Measurements from ENCODE around the gene FBXW12. TPM values are rescaled to one million over a fixed set of nuclear protein-coding genes. Genes with fewer than 3 reads are reported as not detected.
A peak's percentile ranks its signal among the peaks of the same experiment; 100 is the strongest.
"Not testable (repeated sequence)": the region's sequence is repeated elsewhere in the genome, so short reads cannot be mapped to it uniquely, and the experiment has no call there.

FBXW12 gene
- polyA plus RNA-seq, 1 donor = 0.73 TPM

DNA sequence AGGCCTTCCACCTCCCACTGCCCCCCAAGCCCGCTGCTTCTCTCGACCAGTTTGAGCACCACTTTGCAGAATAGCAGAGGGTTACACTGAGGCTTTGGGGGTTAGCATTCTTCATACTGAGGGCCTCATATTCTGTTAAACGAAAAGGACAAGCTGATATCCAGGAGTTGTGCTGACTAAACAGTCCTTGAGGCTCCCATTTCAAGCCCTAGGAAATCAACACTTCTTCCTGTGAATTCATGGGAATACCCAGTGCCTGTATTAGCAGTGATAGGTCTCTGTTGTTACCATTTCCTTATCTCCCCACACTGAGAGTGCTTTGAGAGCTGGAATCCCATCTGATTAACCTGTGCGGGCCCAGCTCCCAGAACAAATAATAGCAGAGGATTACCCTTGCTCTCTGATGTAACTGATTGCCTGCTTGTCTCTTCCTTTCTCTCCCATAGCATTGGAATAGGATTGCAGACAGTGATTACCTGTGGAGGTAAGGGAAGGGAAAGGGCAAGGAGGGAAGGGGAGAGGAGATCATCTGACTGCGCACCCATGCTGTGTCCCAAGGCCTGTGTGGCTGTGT, 930 bp downstream of the FBXW12 start:
- DNase-seq = no peak

DNA sequence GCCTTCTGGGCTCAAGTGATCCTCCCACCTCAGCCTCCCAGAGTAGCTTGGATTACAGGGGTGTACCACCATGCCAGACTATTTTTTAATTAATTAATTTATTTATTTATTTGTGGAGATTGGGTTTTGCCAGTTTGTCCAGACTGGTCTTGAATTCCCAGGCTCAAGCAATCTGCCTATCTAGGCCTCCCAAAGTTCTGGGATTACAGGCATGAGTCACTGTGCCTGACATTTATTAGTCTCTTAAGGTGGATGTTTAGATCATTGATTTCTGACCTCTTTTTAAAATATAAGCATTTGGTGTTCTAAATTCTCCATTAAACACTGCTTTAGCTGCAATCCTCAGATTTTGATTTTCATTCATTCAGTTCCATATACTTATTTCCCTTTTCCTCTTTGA, 15.6 kb downstream of the FBXW12 start:
- DNase-seq = no peak

DNA sequence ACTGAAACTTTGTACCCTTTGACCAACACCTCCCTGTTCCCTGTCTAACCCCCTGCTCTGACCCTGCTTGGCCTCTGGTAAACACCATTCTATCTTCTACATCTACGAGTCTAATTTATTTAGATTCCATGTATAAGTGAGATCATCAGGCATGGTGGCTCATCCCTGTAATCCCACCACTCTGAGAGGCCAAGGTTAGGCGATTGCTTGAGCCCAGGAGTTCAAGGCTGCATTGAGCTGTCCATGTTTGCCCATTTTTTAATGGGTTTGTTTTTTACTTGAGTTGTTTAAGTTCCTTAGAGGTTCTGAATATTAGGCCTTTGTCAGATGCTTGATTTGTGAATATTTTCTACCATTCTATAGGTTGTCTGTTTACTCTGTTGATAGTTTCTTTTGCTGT, 16.9 kb downstream of the FBXW12 start:
- no peak for DNase-seq

DNA sequence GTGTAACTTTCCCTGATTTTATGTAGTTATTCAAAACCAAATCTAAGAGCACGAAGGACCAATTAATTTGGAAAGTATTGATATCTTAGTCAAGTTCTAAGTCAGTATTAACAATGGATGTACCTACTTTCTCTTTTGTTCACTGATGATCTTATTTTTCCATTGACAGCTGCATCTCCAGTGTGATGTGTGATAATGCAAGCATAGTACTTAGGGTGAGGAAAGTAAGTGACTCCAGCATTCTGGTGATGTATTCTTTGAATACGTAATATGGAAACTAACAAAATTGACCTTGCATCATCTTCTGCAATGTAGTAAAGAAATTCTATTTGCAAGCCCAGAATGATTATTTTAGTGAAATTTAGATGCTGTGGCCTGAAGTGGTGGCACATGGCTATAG, 22.4 kb downstream of the FBXW12 start:
- no peak for DNase-seq

DNA sequence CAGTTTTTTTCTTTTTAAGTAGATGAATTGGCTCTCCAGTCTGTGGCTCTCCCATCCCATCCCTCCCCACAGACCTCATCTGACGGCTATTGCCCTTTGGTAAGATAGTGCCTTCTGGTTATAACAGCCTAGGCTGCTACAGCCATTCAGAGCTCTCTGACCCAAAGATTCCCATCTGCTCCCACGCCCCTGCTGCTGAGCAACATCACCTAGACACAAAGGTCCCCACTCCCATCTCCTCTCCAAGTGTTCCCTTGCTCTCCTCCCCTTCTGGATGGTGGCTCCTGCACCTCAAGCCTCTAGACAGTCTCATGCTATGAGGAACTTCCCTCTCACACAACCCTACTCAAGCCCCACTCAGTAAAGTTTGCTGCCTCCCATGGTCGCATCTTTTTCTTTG, 23.7 kb downstream of the FBXW12 start:
- DNase-seq = no peak

DNA sequence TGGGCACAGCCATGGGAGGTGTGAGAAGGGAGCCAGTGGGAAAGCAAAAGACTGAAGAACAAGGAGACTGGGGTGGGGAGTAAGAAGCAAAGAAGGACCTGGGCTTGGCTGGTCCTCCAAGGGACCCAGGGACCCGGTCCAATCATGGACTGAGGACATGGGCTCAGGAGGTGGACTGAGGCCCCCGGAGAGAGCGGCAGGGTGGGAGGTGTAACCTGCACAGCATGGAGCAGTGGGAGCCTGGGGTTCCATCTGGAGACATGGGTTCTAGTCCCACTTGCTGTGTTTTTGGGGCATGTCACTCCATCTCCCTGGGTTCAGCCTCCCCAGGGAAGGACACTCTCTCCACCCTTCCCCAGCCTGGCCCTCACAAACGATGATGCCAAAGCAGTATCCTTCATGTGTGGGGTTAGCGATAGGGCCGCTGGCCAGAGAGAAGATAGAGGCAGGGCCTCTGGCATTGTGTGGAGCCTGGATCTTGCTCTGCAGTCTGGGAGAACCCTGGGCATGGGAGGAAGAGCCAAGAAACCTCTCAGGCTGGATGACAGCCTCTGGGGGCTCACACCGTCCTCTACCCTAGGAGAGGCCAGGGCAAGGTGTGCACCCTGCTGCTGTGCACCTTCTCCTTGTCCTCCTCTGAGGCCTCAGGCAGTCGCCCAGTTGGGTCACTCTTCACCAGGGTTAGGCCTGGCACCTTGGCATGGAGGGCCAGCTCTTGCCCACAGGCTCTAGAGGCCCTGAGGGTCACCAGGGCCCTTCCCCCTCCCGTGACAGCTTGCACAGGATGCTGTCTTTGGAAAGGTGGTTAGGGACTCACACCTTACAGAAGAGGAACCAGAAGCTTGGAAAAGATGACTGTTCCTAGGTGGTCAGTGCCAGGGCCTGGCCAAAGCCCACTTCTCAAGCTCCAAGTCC, 26.0 kb downstream of the FBXW12 start:
- DNase-seq = no peak

DNA sequence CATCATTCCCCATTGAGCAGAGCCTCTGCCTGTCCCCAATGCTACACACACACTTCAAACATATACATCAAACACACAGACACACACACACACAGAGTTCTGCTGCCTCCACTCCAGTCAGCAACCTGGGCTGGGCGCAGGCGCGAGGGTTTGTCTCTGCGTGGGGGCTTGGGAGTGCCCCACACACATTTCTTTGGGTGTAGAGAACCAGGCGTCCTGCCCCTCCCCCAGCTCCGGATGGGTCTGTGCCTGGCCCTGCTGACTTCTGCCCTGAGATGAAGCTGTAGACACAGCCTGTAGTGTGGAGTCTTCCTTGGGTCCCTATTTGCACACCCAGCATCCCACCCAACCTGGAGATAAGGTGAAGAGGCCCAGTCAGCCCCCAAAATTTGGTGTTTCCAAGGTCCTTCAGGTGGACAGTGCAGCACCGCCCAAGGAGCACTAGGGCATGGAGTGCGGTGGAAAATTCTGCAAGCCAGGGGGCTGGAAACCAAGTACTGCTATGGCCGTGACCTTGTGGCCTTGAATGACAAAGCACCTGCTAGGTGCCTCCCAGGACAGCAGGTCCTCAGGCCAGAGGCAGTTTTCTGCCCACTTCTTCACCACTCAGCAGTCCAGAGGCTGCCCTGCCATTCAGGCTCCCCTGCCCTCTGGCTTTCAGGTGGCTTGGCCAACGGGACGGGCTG, 26.8 kb downstream of the FBXW12 start:
- DNase-seq = no peak

DNA sequence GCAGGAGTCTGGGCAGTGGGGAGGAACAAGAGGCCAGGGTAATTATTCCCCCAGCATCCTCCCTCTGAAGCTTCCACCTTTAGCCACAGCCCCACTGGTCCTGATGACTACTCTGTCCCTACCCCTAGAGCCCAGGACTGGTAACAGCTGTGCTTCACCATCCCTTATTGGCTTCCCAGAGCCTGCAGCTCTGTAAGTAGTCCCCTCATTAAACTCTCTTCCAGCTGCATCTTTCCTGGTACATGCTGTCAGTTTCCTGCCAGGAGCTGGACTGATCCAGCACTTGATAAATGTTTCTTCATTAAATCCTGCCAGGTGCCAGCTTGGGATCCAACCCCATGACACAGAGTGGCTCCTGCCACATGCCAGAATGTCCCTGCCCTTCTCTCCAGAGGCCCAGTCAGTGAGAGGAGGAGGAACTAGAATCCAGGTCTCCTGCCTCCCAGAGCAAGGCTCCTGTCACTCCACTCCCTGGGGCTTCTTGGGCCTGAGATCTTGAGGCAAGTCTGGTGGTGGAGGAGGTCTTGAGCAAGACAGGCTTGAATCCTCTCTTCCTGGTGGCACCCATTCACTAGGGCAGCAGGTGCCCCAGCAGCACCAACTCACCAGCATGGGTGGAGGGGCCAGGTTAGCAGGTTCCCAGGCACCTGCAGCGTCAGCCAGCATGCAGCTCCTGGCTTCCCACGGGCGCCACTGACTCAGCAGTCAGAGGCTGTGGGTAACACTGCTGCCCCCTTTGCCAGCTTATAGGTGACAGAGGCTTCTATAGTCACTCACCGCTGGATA, 27.6 kb downstream of the FBXW12 start:
- DNase-seq = no peak

DNA sequence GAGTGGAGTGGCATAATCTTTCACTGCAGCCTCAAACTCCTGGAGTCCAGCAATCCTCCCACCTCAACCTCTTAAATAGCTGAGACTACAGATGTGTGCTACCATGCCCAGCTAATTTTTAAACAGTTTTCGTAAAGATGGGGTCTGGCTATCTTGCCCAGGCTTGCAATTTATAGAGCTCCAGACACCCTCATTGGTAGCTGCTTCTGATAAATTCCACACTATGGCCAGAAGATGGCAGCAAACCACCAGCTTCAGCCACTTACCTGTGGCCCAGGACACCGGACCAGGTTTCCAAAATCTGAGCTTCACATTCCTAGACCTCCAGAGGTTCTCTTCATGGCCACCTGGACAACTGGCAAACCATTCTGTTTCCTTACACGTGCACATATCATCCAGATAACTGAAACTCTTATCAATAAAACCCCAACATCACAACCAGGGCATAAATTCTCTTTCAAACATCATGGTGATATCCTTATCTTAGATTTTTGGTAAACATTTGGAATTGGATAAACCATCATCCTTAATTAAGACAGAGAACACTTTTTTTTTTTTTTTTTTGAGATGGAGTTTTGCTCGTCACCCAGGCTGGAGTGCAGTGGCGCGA, 28.9 kb downstream of the FBXW12 start:
- peak; percentile 64 for DNase-seq

DNA sequence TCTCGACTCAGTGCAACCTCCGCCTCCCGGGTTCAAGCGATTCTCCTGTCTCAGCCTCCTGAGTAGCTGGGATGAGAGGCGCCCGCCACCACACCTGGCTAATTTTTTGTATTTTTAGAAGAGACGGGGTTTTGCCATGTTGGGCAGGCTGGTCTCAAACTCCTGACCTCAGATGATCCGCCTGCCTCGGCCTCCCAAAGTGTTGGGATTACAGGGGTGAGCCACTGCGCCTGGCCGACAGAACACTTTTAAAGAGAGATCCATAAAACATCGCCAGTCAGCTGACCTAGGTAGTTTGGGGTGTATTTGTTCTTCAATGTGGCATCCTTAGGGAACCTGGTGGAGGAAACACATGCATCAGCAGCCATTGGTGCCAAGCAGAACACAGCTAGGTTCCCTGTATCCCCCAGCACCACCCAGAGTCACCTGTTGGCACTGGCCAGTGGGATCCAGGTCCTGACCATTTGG, 29.4 kb downstream of the FBXW12 start:
- DNase-seq = not testable (repeated sequence)

DNA sequence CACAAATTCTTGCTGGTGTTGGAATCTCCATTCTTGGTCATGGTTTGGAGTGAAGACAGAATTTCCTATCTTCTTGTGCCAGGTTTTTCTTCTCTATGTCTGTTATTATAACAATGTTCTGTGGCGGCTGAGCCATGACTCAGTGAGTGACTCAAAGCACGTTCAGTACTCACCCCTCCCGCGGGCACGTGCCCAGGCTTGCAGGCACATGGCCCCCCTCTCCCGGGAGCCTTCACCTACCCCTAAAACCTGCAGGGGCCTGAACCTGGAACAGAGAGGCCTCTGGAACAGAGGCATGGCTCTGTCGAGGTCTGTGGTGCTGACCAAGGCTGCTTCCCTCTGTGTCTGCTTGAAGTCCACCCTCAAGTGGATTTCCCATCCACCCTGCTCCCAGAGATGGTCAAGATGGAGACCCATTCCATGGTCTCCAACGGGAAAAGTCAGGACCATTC, 30.3 kb downstream of the FBXW12 start:
- DNase-seq = no peak

DNA sequence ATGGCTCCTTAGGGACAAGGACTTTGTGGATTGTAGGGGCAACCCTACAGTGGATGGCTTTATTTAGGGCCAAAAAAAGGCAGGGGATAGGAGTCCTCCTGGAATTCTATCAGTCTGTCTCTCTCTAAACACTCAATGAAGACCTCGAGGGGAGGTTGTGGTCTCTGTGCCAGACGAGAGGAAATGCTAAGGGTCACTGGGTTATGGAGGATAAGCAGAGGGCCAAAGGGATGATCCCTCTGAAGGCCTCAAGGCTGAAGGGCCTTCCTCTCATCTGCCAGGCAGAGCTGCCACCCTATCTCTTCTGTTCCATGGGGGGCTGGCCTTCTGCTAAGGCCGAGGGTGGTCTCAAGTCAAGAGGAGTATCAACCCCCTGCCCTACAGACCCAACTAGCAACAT, 30.9 kb downstream of the FBXW12 start:
- no peak for DNase-seq

DNA sequence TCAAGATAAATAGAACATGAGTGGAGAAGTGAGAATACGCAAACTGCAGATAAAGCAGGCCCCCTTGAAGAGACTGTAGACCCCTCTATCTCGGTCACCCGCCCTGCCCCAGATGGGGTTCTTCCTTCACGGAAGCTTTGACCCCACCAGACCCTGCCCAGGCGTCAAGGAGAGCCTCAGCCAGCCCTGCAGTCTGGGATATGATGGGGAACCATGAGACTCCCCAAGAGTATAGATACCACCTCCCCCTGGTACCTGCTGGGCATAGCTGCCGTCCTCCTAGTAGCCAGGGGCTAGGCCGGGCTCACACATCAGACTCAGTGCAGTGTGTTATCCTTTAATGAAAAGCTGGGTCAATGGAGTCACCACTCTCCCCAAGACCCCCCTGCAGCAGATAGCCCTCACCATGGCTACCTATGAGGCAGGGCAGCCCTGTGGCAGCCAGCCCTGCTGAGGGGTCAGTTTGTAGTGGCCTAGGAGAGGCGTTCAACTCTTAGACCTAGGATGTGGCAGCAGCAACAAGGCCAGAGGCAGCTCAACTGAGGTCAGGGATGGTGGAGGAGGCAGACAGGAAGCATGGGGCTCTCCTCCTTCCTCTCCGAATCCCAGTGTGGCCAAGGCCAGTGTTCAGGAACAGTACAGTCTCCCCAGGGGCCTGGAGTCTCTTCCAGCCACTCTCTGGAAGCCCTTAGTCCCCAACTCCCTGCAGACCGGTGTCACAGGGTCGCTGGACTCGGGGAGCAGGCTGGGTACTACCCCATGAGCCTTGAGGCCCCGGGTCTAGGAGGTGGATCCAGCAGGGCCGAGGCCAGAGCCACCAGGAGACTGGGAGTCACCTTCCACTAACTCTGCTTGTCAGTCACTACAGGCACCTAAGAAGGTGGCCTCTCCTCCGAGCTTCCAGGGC, 31.8 kb downstream of the FBXW12 start:
- DNase-seq = no peak

DNA sequence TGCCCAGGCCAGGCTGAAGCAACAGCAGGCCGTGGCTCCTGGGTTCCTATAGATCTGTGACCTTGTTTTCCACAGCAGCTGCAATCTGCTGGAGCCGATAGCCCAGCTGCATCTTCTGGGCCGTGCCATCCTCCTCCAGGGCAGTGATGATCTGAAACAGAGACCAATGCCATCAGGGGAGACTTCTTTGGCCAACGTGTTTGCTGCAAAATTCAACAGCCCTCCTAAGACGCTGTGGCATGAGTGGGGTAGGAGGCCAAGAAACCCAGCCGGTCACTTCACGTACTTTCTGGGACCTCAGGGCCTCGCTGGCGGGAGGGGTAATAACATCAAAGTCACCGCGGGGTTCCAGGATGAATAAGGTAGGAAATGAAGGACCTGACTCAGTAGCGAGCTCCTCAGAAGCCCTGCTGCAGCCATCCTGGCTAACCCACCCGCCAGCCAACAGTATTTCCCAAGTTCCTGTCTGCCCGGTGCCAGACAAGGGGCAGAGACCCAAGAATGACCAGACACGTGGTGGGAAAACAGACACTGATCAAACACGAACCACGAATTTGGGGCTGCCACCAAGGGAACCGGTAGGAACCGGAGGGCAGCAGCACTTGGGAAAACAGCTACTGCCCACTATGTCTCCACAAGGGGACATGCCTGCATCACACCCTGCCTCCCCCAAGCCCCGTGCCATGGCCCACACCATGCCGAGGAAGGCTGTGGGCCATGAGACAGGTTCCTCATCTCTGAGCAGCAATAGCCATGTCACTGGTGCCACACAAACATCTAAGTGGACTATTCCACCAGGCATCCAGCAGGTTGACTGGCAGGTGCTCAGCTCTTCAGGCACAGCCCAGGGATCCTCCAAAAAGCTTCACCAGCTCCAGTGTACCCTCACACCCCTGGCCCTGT, 32.7 kb downstream of the FBXW12 start:
- no peak for DNase-seq

DNA sequence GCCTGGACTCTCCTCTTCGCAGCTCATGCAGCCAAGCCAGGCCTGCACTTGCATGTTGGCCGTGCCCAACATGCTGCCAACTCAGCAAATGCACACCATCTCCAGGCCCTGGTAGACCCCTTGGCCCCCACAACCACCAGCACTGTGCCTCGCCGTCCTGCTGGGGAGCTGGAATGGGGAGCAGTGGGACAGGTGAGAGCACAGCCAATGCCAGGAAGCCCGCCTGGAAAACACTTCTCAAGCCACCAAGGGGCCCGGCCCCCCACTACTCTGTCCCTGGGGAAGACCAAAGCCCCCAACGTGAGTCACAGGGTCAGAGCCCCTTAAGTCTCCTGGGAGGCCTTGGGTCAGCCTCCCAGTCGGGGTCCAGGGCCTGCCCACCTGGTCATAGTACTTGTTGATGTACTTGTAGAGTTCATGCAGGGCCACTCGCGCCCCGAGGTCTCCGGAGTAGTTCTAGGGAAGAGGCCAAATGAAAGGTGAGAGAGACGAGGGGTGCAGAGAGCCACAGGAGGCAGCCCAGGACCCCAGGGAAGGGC, 33.4 kb downstream of the FBXW12 start:
- no peak for DNase-seq

DNA sequence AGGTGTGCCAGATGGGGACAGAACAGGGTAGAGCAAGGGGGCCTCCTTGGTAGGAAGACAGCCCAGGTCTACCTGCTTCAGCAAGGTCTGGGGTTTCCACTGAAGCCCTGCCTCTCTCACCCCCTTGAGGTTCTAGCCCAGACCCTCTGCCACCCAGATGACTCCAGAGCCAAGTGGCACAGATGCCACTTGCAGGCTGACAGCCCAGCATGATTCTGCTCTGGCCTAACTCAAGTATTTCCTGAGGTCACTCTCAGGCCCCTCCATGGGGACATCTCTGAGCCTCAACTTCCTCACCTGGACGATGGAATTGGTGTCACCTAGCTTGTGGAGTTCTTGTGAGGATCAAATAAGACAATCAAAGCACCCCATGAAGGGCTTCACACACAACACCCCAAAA, 34.0 kb downstream of the FBXW12 start:
- DNase-seq = no peak

DNA sequence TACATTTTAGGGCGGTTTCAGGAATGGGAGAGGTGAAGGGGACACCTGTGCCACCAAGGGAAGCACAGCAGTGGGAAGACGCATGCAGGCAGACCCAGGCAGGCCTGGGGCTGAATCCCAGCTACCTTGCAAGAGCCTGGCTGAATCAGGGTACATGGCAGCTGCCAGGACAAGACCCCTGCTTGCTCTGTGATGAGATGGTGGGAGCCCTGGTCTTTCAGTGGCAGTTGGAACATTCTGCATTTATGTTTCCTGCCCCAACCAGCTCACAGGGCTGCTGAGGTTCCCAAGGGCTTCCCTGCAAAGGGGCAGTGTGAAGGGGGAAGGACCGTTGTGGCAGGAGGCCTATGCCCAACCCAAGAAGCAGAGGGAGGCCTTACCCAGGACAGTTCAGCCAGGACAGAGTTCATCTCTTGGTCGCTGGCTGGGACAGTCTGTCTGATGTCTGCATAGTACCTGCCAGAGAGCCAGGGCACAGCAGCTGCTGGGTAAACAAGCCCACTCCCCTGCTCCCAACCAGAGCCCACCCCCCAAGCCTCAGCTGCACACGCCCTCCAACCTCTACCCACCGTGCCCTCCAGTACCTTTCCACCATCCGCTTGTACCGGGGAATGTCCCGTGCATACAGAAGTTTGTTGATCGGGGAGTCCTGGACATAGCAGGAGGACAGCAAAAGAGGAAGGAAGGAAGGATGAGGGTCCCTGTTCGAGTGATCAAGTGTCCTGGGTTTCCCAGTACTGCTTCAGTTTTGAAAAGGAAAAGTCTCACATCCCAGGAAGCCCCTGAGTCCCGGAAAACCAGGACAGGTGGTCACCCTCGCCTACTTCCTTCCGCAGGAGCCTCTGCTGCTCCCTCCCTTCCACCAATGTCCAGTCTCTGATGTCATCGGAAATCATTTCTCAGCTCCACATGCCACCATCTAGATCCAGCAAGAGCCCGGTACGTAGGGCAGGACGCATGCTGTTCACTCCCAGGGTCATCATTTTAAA, 34.7 kb downstream of the FBXW12 start:
- no peak for DNase-seq

DNA sequence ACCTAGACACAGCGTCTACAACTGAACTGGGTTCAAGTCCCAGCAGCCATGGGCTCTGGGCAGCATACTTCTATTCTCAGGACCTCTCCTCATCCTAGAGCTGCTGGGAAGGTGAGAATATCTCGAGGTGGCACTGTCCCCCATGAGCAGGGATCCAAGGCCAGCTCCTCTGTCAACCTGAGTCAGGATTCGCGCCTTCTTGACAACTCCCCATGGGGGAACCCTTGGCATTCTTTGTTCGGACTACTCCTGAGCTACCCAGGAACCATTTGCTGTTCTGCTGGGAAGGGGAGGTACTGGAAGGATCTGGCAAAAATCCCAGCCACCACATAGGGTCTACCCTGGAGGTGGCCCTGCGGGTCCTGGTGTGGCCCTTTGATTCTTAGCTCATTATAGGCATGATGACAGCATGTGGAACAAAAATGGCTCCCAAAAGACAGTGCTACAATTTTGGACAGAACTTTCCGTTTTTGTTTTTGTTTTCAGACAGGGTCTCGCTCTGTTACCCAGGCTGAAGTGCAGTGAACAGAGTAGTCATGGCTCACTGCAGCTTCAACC, 35.6 kb downstream of the FBXW12 start:
- DNase-seq = no peak
